HEK293T (cell line): ENCODE data around the gene GATAD1.
"Not testable (repeated sequence)": the region's sequence is repeated elsewhere in the genome, so short reads cannot be mapped to it uniquely, and the experiment has no call there.

Experiments used
- CTCF ChIA-PET: fragments of 350-600 bp; formaldehyde crosslinking; extraction: SDS; loops from one replicate; lab custom pipeline; 2021; ENCODE audit warnings: antibody characterized with exemption, inconsistent platforms; lab: Yijun Ruan, JAX
- POLR2A ChIA-PET: fragments of 350-600 bp; formaldehyde crosslinking; extraction: SDS; loops from one replicate; lab custom pipeline; 2020; ENCODE audit warnings: antibody characterized with exemption, inconsistent platforms; lab: Yijun Ruan, JAX
- DNase-seq: peaks from one replicate; pipeline ENCODE4 v3.0.0; 2012; ENCODE audit warnings: mixed read lengths; ENCODE audit errors: extremely low spot score
- ARNT ChIP-seq: fragments of 450-650 bp; IDR thresholded peaks from 2 replicates; pipeline ENCODE4 v1.6.1; 2017; ENCODE audit warnings: mild to moderate bottlenecking
- BHLHE40 ChIP-seq: fragments of 450-650 bp; IDR thresholded peaks from 2 replicates; pipeline ENCODE4 v1.6.1; 2016; ENCODE audit warnings: mild to moderate bottlenecking, moderate library complexity, borderline replicate concordance
- CTBP1 ChIP-seq: fragments of 450-650 bp; IDR thresholded peaks from 2 replicates; pipeline ENCODE4 v1.6.1; 2016; ENCODE audit warnings: borderline replicate concordance
- ELF4 ChIP-seq: fragments of 450-650 bp; IDR thresholded peaks from 2 replicates; pipeline ENCODE4 v1.6.1; 2017; ENCODE audit warnings: antibody characterized with exemption
- FOXA1 ChIP-seq: fragments of 450-650 bp; IDR thresholded peaks from 2 replicates; pipeline ENCODE4 v1.6.1; 2016; ENCODE audit warnings: mild to moderate bottlenecking
- FOXK2 ChIP-seq: fragments of 450-650 bp; IDR thresholded peaks from 2 replicates; pipeline ENCODE4 v1.6.1; 2016; ENCODE audit warnings: mild to moderate bottlenecking
- FOXM1 ChIP-seq: fragments of 450-650 bp; IDR thresholded peaks from 2 replicates; pipeline ENCODE4 v1.6.1; 2017; ENCODE audit warnings: mild to moderate bottlenecking, borderline replicate concordance
- HDGF ChIP-seq: fragments of 450-650 bp; IDR thresholded peaks from 2 replicates; pipeline ENCODE4 v1.6.1; 2017; ENCODE audit warnings: antibody characterized with exemption, borderline replicate concordance
- L3MBTL2 ChIP-seq: fragments of 450-650 bp; conservative IDR thresholded peaks from 2 replicates; pipeline ENCODE4 v1.6.1; 2016; ENCODE audit warnings: mild to moderate bottlenecking
- LEF1 ChIP-seq: fragments of 450-650 bp; IDR thresholded peaks from 2 replicates; pipeline ENCODE4 v1.6.1; 2017; ENCODE audit warnings: mild to moderate bottlenecking, borderline replicate concordance
- NFRKB ChIP-seq: fragments of 450-650 bp; IDR thresholded peaks from 2 replicates; pipeline ENCODE4 v1.6.1; 2016; ENCODE audit warnings: mild to moderate bottlenecking, moderate library complexity
- SP1 ChIP-seq: fragments of 450-650 bp; IDR thresholded peaks from 2 replicates; pipeline ENCODE4 v1.6.1; 2017
- SUZ12 ChIP-seq: fragments of 450-650 bp; IDR thresholded peaks from 2 replicates; pipeline ENCODE4 v1.6.1; 2016; ENCODE audit warnings: mild to moderate bottlenecking
- TARDBP ChIP-seq: fragments of 450-650 bp; IDR thresholded peaks from 2 replicates; pipeline ENCODE4 v1.6.1; 2016
- ZNF384 ChIP-seq: fragments of 450-650 bp; IDR thresholded peaks from 2 replicates; pipeline ENCODE4 v1.6.1; 2016
- TF ChIP-seq, protein P1 (sequence below): fragments of 450-650 bp; IDR thresholded peaks from 2 replicates; pipeline ENCODE4 v1.6.1; 2016

Gene GATAD1

GRCh38 chr7:92404170-92404614 is 43.1 kb upstream of the GATAD1 start:
- TF ChIP-seq LEF1 (no peak), NFRKB (no peak), FOXA1 (no peak), ZNF384 (no peak), CTBP1 (no peak), FOXM1 (no peak), ELF4 (no peak), SUZ12 (no peak), SP1 (no peak), TARDBP (no peak), ARNT (no peak), HDGF (no peak), BHLHE40 (no peak), FOXK2 (no peak), L3MBTL2 (no peak)
- TF ChIP-seq, protein P1, sequence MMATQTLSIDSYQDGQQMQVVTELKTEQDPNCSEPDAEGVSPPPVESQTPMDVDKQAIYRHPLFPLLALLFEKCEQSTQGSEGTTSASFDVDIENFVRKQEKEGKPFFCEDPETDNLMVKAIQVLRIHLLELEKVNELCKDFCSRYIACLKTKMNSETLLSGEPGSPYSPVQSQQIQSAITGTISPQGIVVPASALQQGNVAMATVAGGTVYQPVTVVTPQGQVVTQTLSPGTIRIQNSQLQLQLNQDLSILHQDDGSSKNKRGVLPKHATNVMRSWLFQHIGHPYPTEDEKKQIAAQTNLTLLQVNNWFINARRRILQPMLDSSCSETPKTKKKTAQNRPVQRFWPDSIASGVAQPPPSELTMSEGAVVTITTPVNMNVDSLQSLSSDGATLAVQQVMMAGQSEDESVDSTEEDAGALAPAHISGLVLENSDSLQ = no peak
- POLR2A ChIA-PET = no interaction called here
- CTCF ChIA-PET = no interaction called here
- DNase-seq = no peak

DNA sequence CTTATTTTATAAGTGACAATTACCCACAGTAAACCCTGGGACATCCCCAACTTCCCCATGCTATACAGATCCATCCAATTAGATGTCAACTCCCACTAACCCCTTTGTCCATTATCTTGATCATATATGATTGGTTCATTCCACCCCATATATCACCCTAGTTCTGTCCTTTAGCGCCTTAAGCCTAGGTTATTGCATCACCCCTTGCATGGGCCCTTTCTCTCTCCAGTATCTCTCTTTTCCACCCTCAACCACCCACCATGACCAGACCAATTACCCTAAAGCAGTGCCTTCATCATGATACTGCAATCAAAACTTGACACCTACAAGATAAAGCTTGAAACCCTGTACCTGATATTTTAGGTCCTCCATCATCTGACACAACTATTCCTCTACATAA is 37.9 kb upstream of the GATAD1 start:
- no peak for DNase-seq
- ChIA-PET POLR2A (no interaction called here), CTCF (no interaction called here)
- TF ChIP-seq L3MBTL2 (no peak), FOXA1 (no peak), HDGF (no peak), SP1 (no peak), SUZ12 (no peak)
- TF ChIP-seq, protein P1 = no peak

DNA sequence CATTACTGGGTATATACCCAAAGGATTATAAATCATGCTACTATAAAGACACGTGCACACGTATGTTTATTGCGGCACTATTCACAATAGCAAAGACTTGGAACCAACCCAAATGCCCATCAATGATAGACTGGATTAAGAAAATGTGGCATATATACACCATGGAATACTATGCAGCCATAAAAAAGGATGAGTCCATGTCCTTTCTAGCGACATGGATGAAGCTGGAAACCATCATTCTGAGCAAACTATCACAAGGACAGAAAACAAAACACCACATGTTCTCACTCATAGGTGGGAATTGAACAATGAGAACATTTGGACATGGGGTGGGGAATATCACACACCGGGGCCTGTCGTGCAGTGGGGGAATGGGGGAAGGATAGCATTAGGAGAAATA is 37.1 kb upstream of the GATAD1 start:
- DNase-seq, POLR2A ChIA-PET, CTCF ChIA-PET: not testable (repeated sequence)

DNA sequence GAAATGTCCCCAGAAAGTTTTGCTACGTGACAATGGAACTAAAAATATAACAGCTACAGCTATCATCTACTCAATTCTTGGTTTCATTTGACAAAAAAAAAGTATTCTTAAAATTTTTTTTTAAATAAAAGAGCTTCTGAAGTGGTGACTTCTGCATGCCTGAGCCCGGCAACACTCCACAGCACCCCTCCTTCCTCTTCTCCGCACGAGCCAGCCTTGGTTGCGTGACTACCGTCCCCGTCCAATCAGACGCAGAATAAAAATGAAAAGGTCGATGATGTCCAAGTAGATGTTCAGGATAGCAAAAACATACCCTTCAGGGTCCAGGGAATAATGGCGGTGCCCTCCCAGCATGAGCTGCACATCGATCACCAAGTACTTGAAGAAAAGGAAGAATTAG is 34.5 kb upstream of the GATAD1 start:
- DNase-seq = no peak
- CTCF ChIA-PET = interaction anchor here (0.7 to 1.8 kb wide), 2 partner anchors 11 to 14 kb away, joined by 6 to 8 read pairs; no protein-coding TSS in a partner anchor
- POLR2A ChIA-PET = interaction anchor here (1.3 kb wide), 3 partner anchors 34 to 278 kb away, joined by 3 to 4 read pairs (median 3); partner anchors contain the start of genes CYP51A1 and GATAD1
- no peak for TF ChIP-seq ARNT
- no peak for TF ChIP-seq ZNF384
- no peak for TF ChIP-seq SP1
- no peak for TF ChIP-seq FOXM1
- TF ChIP-seq, protein P1 = no peak
- TF ChIP-seq NFRKB = no peak
- TF ChIP-seq TARDBP = no peak
- no peak for TF ChIP-seq HDGF
- no peak for TF ChIP-seq L3MBTL2

- TF ChIP-seq ELF4 (no peak), LEF1 (no peak), ARNT (no peak), SUZ12 (no peak), SP1 (no peak), CTBP1 (no peak), TARDBP (no peak), FOXK2 (no peak), L3MBTL2 (no peak), FOXM1 (no peak), FOXA1 (no peak), HDGF (no peak), BHLHE40 (no peak), ZNF384 (no peak), NFRKB (no peak)
- TF ChIP-seq, protein P1 = no peak
- DNase-seq = no peak
- ChIA-PET POLR2A (interaction anchor here (1.3 kb wide), 3 partner anchors 33 to 279 kb away, joined by 3 to 4 read pairs (median 3); partner anchors contain the start of genes CYP51A1 and GATAD1), CTCF (interaction anchor here (0.6 to 1.8 kb wide), 4 partner anchors 11 to 467 kb away, joined by 3 to 8 read pairs (median 6); no protein-coding TSS in a partner anchor)
Measured at GRCh38 chr7:92413550-92413949, 33.7 kb upstream of the GATAD1 start.

DNA sequence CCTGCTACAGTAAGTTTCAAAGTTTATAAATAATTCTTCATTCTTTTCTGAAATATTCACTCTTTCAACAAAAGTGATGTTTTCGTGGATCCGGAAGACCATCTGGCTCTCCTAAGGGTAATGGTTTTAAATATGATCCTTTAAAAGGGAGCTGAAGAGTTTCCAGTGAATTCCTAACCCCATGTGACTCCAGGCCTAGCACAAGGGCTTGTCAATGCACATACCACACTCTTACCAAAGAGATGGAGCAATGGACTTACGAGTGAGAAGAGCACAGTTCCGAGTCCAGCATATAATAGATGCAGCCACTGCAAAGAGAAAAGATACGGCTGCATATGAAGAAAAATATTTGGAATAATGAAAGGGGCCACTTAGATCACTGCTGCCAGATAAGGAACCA is 32.1 kb upstream of the GATAD1 start:
- POLR2A ChIA-PET = no interaction called here
- DNase-seq = no peak
- no peak for TF ChIP-seq L3MBTL2
- TF ChIP-seq FOXK2 = no peak
- CTCF ChIA-PET = no interaction called here
